ENCODE measurements around the gene DSG3.
"Not testable (repeated sequence)": the region's sequence is repeated elsewhere in the genome, so short reads cannot be mapped to it uniquely, and the experiment has no call there.

DSG3 gene

DNA sequence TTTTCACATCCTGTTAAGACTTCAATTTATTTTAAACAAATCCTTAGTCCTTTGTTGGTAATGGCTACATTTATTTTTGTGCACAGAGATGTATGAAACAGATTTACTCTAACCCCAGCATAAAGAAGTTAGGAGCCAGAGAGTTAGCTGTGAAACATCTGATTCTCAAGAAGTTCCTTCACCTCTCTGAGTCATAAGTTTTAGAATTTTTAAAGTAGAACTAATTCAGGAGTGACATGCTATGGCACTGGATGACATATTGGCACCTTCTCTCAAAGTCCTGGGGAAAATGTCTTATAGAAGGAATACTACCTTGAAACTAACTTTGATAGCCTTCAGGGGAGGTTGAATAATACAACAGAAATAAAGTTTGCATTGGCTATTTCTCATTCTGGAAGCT, 44.0 kb downstream of the DSG3 start:
- no peak for DNase-seq (ENCODE audit: low spot score)

DNA sequence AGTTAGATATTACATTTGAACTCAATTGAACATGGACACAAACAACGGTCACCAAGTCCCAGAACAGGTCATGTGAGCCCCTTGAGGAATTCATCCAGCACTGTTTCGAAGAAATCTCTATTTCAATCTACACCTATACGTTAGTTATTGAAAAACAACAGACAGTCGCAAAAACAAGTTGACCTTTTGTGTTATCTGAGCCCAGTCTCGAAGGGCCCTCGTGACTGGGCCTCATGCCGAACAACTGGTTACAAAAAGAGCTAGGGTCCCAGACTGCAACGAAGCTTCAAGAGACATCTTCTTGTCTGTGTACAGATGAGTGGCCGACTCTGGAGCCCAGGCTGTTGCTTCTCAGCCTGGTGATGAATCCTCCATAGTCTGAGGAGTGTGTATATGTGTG, 45.1 kb downstream of the DSG3 start:
- no peak for DNase-seq (ENCODE audit: low spot score)

DNA sequence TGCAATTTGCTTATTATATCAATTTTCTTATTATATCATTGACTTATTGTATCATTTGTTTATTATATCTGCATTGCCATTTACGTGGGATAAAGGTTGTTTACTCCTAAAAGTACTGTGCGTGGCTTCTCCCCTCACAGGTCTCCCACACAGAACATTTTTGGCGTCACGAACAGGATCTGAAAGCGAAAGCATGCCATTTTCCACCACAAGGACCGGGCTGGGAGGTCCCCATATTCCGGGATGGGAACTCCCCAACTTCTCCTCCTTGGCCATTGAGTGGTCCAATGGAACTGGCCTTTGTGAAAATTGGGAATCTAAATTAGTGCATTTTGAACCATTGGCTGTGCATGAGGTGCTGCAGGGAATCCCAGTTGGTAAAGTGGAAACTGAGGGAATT, 45.6 kb downstream of the DSG3 start:
- DNase-seq (ENCODE audit: low spot score), result no peak

DNA sequence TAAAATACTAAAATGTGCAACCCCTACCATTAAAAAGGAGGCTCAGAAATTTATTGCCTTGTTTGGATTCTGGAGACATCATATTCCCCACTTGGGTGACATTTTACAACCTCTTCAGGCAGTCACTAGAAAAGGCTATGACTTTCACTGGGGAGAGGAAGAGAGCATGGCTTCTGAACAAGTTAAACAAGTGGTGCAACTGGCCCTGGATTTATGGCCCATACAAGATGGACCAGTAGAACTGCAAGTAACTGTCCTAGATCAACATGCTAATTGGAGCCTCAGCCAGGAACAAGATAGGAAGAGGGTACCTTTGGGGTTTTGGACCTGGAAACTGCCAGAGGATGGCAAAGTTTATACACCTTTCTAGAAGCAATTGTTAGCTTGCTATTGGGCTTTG, 46.4 kb downstream of the DSG3 start:
- no peak for DNase-seq (ENCODE audit: low spot score)

DNA sequence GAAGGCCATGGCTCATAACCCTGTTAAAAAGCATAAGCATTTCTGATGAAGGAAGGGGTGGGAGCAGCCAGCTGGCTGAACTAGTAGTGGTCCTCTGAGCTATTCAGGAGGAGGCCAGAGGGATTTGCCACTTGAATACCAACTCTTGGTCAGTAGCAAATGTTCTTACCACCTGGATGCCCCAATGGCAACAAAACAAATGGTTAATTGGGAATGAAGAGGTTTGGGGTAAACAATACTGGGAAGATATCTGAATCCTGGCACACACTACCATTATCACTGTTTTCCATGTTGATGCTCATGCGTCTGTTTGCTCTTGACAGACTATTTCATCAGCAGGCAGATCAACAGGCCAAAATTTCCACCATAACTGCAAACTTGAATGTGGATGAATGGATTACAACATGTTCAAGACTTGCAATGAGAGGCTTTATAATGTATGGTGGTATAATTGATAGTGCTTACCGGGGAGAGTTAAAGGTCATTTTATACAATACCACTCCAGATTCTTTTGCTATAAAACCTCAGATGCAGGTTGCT, 47.2 kb downstream of the DSG3 start:
- DNase-seq (ENCODE audit: low spot score), result not testable (repeated sequence)

DNA sequence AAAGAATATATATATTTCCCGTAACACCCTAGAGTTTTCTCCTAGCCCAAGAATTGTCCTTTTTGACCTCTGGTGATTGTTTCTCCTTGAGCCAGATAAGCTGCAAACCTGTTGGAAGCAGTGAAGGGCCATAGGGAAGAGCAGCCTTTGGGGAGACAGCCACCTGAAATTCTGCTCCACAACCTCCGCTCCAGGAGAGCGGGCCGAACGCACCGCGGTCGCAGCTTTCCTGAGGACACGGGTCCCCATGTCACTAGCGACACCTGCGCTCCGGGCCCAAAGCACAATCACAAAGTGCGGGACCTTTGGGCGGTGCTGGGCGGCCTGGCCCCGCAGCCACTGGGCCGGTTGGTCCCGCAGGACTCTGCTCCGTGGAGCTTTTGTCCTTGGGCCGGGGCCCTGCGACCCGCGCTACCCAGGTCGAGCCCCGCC, 49.9 kb downstream of the DSG3 start:
- DNase-seq (ENCODE audit: low spot score), result no peak

DNA sequence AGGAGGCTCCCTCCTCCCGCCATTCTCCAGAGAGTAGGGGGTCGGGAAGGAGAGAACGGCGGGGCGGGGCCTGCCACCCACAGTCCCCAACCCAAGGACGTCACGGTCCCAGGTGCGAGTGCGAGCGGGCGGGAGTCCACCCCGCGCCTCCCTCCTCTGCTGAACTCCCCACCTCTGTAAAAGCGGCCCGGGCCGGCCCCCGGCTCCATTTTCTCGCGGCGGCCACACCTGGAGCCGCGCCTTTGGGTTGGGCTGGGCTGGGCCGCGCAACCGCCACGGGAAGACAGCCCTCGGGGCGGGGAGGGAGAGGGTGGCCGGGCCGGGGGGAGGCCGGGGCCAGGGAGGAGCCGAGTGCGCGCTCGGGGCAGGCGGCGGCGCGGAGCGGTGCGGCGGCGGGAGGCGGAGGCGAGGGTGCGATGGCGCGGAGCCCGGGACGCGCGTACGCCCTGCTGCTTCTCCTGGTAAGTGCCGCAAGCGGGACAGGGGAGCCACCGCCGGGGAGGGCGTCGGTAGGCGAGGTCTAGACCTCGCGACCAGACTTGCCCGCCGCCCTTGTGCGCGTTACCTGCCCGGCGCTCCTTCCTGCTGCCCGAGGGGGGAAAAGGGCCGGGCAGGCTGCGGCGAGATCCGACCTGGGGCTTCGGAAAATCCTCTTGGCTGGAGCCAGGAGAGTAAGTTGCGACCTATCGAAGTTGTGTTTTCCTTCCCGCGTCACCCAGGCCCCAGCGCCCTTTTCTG, 50.5 kb downstream of the DSG3 start, which contains the start of gene DSG2:
TSS of gene DSG2 (plus strand) at position 342 of the 738 bp plus-strand sequence. CDS start at position 417, 75 bp downstream.
- peak; percentile 69 for DNase-seq (ENCODE audit: low spot score)

DNA sequence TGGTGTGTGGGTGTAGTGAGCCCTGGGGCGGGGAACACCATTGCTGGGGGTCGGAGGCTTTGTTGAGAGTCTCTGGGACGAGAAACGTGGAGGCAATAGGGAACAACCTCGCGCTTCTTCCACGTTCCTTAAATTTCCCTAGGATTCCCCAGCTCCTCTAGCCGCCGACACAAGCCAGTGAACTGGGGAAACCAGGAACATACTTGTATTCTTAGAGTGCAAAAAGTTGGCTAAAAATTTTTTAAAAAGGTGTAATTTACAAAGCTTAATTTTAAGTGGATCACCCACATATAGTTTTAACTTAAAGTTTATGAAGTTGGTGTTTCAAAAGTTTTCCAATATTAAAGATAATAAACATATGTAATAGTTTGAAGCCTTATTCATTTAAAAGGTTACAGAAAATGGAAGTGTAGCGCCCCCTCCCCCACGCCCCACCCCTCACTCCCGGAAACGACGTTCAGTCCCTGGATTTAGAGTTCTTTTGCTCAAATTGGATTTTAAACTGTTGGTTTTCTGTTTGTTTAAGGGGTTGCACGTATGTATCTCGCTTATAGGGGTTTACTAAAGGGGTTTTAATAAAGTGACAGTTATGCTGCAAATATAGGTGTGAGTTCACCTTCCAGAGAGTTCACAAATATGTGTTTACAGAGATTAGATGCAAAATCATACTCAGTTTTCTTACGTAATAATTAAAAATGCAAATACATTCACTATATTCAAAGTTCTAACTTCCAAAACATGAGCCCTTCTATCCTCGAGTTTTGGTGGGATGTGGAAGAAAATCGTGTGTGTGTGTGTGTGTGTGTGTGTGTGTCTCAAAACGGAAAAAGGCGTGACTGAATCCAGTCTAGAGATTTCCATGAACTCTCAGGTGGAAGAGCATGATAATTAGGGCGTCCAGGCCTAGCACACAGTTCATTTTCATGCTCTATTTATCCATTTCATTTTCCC, 51.3 kb downstream of the DSG3 start:
- no peak for DNase-seq (ENCODE audit: low spot score)

DNA sequence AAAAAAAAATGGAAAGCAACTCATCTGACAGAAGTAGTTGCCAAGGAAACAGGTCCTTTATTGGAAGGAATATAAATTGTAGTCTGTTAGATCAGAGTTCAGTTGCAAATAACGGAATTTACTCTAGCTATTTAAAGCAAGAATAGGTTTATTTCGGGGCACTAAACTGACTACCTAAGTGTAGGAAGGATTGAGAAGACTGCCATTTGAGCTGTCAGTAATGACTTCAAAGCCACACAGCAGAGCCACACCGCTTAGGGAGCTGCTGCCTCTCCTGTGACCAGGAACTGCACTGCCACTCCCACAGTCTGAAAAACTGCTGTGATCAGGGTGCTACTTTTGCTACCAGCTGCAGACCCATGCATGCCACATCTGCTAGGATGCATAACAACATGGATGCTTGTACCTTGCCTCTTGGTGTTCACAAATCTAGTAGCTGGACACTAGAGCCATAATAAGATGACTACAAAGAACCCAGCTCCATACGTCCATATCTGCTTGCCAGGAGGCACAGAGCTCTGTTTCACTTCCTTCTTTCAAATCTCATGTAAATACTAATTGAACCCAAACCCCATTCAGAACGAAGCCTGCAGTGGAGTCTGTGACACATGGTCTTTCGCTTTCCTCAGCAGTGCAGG, 52.6 kb downstream of the DSG3 start:
- no peak for DNase-seq (ENCODE audit: low spot score)

DNA sequence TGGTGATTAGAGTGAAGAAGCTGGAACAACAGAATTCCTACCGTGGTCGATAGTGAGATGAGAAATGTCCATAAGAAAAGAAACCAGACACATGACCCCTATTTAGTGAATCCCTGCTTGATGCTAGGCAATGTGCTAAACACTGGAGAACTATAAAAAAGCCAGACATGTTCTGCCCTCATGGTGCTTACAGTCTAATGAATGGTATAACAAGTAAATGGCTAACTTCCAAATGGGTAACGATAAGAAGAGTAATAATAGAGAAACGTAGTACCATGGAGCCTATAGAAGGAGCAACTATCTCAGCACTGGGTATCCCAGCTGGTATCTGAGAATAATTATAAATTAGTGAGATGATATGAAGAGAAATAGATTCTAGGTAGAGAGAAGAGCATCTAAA, 55.5 kb downstream of the DSG3 start:
- DNase-seq (ENCODE audit: low spot score), result no peak

DNA sequence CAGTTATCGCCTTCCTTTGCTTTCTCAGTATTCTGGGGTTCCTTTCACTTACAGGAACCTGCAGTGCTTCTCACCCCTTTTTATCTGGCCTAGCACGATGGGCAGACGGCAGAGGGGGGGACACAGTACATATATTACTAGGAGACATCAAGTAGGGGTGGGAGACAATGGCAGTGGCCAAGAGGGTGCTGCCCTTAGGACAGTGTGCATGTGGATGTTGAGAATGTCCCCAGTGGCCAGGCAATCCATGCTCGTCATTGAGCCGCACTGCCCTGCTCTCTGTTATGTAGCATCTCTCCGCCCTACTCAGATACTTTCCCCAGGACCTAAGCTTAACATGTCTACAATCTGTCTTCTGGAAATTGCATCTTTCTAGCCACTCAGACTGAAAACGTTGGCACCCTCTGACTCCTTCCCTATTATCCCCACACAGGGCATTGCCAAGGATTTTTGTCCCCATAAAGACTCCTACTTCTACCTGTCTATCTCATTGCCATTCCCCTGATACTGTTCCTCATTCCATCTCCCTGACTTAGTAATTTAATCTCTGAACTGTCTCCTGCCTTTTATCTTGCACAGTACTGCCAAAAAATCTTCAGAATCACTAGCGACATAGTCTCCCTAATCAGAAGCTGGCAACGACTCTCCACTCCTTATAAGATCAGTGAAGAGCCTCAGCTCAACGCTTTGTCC, 57.1 kb downstream of the DSG3 start:
- no peak for DNase-seq (ENCODE audit: low spot score)

DNA sequence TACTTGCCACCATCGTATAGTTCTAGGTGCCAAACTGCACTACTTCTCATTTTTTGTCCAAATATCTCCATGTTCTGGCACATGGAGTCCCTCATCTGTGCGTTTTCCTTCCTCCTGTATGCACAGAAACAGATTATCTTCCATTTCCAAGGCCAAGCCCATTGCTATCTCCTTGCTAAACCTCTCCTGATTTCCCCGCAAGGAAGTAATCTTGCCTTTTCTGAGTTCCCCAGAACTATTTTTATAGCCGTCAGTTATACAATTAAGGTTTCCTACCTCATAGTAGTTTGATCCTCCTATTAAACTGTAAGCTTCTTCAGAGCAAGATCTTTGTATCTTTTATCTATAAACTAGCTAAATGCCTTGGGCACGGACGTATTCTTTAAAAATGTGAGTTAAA, 57.6 kb downstream of the DSG3 start:
- DNase-seq (ENCODE audit: low spot score), result no peak

DNA sequence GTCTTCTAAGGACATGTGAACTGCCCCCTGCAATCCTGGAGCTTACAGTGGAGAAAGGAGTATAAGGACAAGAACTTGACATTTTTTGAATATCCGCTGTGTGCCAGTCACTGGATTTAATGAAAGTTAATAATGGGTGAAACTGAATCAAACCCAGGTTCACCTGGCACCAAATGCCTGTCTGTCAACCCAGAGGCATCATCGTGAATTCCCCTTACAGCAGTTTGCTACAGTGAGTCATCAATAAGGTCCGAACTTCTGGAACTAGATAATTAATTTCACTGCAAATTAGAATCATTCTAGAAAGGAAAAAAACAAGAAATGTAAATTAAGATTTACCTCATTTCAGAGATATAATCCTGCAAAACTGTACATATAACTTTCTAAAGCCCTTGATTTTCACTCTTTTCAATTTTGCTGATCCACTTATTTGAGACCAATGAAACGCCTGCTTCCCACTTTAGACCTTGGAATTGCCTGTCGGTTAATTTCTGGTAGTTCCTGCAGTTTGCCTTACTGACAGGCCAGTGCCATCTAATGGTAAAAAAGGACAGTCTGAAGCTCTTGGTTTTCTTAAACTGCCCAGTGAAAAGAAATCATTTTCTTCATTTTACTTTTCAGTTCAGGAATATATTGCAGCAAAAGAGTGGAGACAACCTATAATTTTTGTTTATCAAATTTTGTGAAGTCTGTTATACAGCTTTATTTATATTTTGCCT, 58.6 kb downstream of the DSG3 start:
- DNase-seq (ENCODE audit: low spot score), result no peak

DNA sequence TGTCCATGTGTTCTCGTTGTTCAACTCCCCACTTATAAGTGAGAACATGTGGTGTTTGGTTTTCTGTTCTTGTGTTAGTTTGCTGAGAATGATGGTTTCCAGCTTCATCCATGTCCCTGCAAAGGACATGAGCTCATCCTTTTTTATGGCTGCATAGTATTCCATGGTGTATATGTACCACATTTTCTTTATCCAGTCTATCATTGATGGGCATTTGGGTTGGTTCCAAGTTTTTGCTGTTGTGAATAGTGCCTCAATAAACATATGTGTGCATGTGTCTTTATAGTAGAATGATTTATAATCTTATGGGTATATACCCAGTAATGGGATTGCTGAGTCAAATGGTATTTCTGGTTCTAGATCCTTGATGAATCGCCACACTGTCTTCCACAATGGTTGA, 59.6 kb downstream of the DSG3 start:
- not testable (repeated sequence) for DNase-seq (ENCODE audit: low spot score)

DNA sequence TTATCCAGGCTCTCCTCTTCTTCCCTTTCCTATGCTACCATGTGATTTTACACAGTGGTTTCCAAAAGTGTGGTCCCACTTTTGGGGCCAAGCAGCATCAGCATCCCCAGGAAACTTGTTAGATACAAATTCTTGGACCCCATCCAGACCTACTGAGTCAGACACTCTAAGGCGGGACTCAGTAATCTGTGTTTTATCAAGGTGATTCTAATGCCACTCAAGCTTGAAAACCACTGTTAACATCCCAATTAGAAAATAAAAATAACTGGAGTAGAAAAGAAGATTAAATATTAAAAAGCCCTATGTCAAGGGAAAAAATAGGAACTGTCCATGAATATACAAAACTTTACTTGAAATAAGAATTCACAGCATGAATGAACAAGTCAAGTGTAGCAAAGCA, 61.2 kb downstream of the DSG3 start:
- no peak for DNase-seq (ENCODE audit: low spot score)

DNA sequence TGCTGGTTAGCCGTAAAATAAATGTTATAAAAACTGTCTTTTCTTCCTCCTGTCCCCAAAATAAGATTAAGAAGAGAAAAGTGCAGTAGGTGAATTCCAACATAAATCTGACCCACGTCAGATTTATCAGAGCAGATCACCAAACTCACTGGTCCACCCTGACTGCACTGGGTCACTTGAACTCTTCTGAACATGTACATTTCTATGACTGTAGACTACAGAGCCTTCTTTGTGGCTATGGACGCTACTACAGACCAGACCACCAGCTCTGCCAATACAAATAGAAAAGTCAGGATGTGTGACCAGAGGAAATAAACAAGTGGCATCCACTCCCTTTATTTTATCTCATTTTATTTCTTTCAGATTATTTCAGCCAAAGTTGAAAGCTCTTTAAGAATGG, 62.0 kb downstream of the DSG3 start:
- DNase-seq (ENCODE audit: low spot score), result no peak

DNA sequence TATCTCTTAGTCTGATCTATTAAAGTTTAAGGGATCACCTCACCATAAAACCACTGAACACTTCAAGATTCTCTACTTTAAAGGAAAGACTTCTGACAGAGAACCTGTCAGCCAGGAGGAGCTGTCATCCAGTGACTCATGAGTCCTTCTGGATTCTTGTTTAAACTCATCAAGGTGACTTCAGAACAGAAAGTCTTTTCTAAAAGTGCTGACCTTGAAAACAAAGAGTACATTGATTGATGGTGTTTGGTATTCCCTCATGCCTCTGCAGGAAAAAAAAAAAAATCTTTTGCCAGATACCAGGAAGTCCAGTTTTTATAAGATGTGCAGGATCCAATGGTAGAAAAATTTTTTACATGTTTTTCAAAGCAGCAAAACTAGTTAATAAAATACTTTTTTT, 62.8 kb downstream of the DSG3 start:
- no peak for DNase-seq (ENCODE audit: low spot score)

DNA sequence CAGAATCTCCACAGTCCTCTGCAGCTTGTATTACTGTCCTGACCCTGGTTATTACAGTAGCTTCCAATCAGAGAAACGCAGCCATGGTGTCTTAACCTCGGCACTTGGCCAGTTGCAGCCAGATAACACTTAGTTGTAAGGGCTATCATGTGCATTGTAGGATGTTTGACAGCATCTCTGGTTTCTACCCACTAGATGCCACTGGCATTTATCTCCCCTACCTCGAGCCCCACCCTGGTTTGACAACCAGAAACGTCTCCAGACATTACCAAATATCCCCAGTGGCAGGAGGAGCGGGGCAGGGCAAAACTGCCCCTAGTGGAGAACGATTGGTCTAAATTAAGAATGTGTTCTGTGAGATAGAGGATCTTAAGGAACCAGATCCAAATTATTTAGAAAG, 63.6 kb downstream of the DSG3 start:
- no peak for DNase-seq (ENCODE audit: low spot score)

DNA sequence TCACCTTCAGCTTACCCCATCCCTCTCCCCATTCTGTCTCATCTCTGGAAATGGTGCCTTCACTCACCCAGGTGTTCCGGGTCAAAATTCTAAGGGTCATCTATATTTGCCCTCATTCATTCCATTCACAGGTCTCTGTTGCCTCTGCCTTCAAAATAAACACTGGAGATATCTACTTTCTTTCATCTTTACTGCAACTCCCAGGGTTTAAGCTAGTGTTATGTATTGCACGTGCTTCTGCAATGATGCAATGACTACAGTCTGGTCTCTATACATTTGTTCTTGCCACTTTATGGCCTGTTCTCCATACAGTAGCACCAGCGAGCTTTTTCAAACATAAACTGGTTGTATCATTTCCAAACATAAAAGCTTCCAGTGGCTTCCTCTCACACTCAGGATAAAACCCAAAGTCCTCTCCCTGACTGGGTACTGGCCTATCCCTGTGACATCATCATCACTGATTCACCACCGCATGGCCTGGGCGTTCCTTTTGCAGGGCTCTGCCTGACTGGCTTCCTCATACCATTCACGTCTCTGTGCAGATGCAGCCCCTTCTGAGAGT, 64.7 kb downstream of the DSG3 start:
- no peak for DNase-seq (ENCODE audit: low spot score)

DNA sequence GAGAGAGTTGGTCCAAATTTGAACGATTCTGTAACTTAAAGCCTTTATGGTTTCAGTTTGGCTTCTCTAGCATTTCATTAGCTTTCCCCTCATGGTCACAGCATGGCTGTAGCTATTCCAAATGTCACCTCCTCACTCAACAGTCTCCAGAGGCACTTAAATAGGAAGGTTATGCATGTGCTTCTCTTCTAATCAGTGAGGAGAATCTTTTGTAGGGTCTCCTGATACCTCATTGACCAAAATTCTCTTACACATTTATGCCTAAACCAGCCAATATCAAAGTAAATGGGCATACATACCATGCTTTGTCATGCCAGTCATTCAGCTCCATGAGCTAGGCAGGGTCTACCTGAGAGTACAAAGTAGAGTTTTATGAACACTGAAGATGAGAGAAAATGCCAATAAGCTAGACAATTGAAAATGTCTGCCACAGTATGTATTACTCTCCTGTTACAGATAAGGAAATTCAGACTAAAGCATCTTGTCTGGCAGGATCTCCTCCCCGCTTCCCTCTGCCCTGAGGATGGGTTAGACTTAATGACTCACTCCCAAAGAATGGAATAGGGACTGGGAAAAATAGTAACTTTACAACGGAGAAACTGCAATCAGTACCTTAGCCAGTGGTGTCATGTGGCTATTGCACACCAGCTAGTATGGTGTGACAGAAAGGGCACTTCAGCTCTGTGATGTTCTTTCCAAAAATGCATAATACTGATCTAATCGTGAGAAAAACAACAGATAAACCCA, 65.8 kb downstream of the DSG3 start:
- no peak for DNase-seq (ENCODE audit: low spot score)

Measured in left forelimb (tissue), 1 donor.